ENCODE data around the gene LURAP1L.

The LURAP1L gene

DNA sequence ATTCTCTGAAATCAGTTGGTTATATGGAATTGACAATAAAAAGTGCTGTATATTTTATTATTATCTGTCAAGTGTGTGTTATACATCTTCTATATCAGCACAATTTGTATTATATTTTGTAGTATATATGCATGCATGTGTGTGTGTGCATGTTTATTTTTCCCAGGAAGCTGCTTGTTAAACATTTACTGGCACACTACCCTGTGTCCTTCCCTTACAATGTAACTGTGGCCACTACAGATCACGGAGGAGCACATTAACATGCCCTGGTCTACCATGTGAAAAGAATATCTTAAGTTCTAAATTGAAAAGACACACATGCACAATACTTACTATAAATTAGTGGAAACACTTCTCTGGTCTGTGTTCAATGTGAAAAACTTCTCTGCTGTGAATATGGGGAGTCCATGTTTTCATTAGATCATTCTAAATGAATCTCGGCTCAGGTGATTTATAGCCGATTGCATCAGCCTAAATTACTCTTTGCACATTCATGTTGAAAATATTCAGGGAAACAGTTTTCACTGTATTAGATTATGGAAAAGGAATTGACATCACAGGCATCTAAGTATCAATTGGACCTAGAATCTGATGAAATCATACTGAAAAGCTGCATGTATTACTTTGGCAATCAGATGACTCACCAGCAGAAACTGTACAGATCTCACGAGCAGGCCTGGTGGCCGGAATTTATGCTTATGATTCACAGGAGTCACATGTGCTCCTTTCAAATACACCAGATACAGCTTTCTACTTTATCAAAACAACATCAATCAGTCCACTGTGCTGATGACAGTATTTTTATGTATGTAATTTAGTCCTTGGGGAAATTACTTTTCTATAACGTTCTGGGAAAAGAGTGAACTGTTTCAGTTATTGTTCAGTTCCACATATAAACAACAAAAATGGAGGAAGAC is 39.4 kb downstream of the LURAP1L start:
- DNase-seq = no peak

DNA sequence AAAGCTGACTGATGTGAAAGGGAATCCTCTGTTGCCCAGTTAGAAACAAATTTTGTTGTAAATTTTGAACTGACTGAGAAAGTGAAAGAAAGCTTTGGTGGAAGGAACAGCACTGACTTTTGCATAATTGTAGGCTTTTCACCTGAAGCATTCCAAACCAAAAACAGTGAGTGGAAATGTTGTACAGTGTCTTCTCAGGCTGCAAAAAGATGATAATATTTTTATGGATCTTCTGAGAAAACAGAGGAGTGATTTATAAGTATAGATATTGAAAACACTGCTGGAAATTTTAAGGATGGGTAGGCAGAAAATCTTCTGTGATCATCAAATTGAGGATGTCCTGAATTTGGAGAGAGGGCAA is 40.0 kb downstream of the LURAP1L start:
- no peak for DNase-seq

DNA sequence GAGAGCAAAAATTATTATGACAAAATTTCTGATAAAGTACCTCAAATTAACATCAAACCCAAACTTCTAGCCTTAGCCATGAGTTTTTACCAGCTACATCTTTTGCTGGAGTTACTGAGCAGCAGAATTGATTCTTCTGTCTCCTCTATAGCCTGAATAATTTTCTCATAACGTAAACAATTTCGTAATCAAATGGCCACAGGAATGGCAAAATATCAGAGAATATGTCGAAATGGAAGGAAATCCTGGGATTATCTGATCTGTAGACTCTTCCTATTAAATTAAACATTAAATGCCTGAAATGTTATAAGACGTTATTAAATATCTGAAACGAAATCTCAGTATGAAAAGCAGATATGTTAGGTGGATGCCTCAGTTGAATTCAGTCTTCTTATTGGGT is 41.1 kb downstream of the LURAP1L start:
- no peak for DNase-seq

DNA sequence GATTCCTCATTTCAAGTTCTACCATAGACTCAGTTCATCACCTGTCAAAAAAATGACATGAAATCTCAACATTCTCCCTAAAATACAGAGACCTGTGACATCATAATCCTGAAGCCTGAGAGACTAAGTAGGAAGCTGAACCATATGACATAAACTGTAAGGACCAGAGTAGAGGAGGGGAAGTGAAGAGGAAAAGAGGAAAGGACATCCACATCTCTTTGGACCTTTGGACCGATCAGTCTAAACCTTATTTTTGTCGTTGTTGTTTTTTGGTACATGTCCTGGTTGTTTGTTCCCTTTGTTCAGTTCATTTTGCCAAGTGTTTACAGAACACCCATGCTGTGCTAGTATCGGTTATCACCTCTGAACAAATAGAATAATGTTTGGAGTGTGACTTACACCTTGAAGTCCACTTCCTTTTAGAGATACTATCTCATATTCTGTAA is 41.9 kb downstream of the LURAP1L start:
- DNase-seq = no peak

DNA sequence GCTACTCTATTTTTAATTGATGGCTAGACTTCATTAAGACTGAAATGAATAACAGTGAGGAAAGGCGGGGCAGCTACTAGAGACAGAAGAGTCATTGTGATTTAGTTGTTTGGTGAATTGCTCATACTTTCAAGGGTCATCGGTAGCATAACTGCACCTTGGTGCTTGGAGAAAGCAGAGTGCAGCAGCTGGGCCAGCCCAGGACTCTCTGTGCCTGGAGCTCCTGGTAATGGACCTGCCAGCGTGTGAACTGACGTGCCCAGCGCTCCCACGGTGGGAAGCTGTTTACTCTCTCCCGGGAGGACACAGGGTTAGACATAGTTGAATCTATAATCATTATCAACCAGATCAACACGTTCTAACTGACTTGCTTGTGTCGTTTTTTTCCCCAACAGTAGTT is 42.9 kb downstream of the LURAP1L start:
- no peak for DNase-seq

DNA sequence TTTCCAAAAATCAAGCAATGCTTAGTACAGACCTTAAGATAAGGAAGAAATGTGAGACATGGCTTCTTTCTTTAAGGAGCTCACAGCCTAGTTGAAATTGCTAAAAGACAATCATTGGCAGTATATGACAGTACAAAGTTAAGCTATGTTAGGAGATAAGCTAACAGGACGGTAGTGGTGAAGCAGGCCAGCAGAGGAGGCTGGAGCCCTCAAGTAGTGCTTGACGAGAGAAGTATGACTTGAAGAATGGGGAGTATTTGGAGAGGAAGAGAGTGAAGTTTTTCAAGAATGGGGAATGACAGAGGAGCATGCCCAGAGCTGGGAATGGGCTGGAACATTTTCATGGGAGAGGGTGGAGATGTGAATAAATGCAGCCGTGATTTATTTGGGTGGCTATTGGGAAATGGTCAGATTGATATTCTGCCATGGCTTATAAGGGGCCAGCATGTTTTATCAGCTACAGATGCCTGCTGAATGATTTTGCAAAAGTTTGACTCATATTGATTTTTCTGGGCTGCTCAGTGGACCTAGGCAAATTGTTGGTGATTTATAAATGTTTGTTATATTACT is 43.7 kb downstream of the LURAP1L start:
- DNase-seq = no peak

DNA sequence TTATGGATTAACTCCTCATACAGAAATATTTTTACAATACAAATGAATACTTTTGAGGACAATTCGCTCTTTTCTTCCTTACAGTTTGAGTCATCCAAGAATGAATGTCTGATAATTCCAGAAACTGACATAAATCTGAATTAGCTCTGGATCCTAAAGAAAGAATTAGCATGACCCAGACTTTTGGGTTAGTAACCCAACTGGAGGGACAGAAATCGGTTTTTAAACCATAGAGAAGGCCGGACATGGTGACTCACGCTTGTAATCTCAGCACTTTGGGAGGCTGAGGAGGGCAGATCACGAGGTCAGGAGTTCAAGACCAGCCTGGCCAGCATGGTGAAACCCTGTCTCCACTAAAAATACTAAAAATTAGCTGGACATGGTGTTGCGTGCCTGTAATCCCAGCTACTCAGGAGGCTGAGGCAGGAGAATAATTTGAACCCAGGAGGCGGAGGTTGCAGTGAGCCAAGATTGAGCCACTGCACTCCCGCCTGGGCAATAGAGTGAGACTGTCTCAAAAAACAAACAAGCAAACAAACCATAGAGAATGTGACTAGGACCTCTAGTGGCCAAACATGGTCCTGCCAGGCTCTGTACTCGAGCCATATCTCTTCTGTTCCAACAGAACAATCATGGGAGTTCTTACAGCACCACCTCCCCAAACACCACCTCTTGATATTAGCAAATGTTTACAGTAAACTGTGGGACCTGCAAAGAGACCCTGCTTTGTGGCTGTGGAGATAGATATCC is 44.8 kb downstream of the LURAP1L start:
- DNase-seq = no peak

DNA sequence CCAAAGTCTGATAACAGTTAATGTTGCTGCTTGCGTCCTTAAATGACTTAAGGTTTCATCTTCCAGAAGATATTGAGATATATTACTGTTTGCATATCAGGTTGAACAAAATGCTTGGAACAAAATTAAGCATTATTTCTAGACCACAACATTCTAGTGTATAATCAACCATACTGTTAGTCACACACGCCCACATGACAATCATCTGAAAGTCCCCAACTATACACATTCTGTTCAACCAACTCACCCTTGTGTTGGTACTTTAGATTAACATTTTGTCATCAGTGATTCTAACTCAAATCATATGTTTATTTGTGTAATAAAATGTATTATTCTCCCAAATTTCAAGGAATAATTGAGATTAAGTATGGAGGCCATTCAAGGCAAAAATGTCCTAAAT is 47.3 kb downstream of the LURAP1L start:
- DNase-seq = no peak

DNA sequence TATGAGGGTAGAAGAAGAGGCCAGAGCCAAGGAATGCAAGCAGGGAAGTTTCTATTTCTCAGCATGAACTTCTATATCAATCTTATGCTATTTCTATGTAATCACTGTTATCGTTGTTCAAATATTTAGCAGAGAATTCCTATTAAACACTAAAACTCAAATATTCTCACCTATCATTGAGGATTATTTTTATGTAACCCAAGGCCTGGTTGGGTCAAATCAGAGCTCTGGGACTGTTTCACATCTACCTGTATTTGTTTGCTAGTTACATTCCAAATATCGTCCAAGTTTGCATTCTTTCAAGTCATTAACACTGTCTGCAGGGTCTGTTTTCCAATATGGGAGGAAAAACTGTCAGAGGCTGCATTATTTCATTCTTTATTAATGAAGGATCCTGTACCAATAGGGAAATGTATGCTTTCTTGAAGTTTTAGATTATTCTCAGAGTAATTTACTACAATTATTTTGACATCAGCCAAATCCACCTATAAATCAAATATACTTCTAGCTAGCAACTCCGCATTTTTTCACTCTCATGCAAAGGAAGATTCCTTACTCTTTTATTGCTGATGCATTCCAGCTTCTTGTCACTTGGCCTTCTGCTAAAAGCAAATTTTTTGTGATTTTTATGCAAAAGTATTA is 52.2 kb downstream of the LURAP1L start:
- DNase-seq = no peak

DNA sequence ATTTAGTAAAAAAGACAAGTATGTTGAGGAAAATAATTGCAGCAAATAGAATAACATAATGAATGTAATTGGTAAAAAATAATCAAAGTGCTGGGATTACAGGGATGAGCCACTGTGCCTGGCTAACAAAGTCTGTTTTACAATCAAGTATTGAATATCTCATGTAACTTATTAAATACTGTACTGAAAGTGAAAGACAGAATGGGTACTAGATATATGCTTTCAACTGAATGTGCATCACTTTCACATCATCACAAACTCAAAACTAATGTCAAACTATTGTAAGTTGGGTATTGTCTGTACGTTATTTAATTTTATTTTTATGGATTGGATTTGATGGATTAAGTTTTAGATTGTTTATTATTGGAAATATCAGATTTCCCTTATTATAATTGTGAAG is 58.9 kb downstream of the LURAP1L start:
- no peak for DNase-seq

DNA sequence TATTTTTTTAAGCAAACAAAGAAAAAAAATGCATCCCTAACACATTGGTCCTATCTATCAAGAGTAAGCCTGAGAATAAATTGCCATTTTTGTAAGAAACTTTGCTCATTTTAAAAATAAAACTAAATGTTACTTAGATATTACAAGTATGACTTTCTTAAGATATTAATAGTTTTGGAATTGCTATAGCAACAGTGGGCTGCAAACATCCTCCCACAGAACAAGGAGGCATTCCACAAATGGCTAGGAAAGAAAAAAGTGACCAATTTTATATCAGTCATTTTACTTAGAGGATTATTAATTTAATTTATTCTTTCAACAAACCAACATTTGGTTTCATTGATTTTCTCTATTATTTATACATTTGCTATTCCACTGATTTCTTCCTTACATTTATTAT is 63.7 kb downstream of the LURAP1L start:
- no peak for DNase-seq

DNA sequence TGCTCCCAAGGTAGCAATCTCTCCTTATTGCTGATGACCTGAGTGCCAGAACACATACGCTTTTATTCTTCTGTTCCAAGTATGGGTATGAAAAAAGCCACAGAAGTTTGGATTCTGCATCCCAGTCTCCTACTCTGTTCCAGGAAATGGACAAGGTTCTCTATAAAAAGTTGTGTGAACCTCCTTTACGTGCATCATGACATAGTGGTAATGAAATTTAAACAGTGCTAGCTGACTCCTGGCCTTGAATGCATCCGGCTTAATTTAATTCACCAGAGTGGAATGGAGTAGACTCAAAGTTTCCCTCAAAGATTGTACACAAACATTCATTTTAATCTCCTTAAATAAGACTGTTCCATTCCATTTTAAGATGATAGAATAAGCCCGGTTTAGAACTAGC is 68.9 kb downstream of the LURAP1L start:
- no peak for DNase-seq

DNA sequence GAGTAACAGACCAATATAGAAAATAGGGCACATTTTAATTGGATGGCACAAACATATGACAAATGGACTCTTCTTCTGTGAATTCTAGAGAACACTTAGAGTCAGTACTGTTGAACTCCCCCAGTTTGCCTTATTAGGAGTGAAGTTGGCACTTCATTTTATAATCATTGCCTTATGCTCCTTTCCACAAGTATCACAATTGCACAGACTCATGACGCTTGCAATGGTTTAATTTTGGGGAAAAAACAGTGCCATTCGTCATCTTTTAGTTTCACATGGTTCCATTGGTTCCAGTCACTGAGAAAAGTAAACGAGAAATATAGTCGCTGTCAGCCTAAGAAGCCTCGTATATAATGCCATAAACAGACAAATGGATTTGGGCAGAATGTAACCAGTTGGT is 71.2 kb downstream of the LURAP1L start:
- DNase-seq = no peak

DNA sequence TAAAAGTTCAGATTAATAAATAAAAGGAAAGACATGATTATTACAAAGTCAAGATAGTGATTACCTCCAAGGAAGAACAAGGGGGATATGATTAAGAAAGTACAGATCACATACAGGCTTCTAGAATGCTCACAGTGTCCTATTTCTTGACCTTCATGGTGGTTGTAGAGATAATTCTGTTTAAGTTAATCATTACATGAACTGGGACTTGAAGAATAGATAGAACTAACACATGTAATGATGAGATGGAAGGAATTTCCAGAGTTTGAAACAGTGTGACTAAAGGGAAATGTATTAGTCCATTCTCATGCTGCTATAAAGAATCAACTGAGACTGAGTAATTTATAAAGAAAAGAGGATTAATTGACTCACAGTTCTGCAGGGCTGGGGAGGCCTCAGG is 72.7 kb downstream of the LURAP1L start:
- DNase-seq = no peak

DNA sequence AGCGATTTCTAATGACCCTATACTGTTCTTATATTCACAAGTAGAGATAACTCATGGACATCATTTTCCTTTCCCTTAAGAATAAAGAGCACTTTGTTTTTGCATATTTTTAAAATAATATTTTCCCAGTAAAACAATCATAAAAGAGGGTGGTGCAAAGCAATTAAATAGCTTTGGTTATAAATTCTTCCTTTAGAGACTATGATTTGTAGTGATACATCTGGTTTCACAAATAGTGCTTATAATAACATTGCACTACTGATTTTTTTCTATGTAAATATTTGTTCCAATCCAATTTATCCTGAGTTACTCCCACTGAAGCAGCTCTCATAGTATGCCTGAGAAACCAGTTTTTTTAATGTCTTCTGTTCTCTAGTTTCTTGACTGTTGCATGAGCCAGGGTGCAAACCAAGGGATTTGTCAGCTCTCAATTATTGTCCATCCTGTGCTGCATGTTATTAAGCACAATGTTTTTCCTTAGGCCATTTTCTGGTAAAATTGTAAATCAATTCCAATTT is 74.7 kb downstream of the LURAP1L start:
- DNase-seq = no peak

DNA sequence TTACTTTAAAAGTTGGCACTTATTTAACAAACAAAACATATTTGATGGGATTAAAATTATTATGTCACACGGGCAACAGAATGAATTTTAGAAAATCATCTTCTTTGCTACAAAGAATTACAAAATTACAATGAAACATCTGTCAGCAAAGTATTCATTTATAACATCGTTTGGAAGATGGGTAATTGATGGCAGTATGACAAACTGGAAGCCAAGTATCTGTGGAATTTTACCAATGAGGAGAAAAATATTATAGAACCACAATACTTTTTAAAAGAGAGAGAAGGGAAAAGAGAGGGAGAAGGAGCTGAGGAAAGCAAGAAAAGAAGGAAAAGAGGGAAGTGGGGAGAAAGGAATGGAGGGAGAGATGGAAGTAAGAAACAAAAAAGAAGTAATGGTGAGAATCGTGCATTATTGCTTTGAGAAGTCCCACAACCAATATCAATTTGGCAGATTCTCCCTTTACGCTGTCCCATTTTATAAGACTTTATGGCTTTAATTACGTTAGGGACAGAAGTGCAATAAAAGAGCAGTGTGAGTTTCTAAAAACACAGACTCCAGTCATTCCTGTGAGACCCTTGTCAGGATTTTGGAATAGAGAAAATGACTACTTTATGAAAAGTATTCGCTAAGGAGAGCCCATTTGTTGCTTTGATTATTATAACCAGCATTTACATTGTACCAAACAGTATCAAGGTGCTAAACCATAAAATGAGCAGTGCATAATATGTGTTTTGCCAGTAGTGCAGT is 76.7 kb downstream of the LURAP1L start:
- no peak for DNase-seq

DNA sequence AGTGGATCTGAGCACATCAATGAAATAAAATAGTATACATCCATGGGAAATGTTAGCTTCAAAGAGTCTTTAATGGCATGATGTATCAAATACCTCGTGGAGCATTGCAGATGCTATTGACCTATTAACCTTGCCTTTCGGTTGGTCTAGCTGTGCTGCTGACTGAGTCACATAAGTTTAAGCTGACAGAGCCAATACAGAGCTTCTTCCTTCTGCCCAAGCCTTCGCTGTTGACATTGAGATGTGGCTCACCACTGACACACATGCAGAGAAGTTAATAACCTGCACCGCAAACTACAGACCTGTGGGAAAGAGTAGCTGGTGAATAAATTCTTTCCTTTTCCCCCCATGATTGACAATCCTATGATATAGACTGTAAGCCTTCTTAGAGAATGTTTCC is 78.2 kb downstream of the LURAP1L start:
- DNase-seq = no peak

DNA sequence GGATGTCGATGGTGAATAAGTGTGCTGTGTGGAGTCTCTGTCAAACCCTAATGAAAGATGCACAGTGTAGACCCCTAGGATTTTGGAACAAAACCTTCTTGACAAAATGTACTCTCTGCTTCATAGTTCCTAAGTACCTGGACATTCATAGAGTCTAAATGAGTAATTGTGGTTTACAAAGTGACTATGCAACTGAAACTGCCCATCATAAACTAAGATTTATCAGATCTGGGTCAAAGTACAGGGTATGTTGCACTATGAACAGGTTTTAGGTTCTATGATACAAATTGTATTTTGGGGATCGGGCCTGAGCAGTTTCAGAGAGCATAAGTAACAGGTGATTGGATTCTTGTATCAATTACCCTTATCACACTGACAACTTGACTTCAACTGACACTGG is 79.4 kb downstream of the LURAP1L start:
- DNase-seq = no peak

DNA sequence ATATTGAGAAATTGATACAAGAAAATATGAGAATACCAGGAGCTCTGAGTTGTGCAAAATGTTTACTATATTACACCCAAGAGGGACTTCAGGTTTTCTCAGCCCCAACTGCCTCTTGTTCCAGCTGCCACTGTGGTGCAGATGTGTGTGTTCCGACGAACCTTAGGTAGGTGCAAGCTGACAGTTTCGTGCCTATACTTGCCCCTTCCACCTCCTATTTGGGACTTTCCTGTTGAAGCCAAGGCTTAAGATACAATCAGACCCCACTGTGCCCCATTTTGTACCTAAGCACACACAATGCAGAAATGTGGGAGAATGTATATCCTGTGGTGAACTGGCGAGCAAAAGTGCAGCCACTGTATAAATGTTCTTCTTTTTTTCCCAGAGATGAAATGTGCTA is 80.2 kb downstream of the LURAP1L start:
- DNase-seq = no peak

DNA sequence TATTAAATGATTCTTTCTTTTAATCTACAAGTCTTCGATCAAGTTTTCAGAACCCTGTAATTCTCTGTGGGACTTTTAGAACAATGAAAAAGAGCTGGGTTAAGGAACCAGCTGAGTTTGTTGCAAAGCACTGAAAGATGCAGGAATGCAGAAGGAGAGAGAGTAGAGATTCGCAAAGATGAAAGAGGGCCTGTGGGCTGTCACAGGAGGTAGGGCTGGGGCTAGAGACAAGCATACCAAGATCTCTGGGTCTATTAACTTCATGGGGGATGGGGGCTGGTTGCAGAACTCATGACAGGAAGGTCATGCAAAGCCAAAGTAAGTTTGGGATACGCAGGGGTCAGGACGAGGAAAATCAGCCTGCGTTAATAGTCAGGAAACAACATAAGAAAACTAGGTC is 81.8 kb downstream of the LURAP1L start:
- DNase-seq = no peak

DNA sequence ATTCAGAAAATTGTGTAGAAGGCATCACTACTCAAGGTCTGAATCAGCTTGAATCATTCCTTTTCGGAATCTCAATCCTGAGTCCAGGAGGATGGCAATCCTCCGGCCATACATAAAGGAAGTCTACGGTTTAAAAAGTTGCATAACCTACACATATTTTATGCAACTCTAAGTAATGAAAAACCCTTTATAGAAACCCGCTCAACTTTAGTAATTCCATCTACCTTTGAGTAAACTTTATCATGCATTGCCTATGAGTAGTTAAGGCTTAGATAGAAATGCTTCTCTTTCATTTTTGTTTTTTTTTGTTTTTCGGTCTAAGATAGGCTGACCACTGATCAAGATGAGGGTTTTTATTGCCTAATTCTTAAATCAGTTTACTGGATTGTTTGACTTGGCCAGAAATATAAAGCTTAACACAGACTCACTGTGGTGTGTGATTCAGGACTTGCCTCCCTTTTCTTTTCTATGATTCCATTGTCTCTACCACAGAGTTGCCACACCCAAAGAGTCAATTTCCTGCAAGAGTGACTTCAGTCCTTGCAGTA is 85.0 kb downstream of the LURAP1L start:
- no peak for DNase-seq

DNA sequence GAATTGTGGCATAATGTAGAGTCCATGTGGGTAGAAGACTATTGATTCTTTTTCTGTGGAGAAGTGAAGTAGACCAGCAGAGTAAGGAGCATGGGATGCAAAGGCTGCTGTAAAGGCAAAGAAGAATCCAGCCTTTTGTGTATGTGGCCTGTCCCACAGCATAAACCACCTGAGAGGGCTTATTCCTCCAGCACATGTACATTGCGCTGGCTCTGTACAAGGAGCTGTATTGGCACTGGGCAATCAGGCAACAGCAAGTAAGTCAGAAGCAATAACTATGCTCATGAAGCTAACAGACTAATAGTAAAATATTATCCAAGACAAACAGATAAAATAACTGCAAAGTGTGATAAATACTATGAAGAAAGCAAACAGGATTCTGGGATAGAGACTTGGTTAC is 86.2 kb downstream of the LURAP1L start:
- DNase-seq = no peak
